CD4-positive, alpha-beta memory T cell (primary cell): ENCODE data around the gene CLSTN2. TPM values are rescaled to one million over a fixed set of nuclear protein-coding genes. Genes with fewer than 3 reads are reported as not detected.

Source experiments
- CTCF ChIA-PET: fragments of 350-600 bp; sonication (Branson Sonifier 250); formaldehyde crosslinking; loops from one replicate; lab custom pipeline; 2021; ENCODE audit warnings: inconsistent platforms; ENCODE audit not compliant: partially characterized antibody; lab: Charles Lee
- POLR2A ChIA-PET: fragments of 350-600 bp; sonication (Branson Sonifier 250); formaldehyde crosslinking; loops from one replicate; lab custom pipeline; 2021; ENCODE audit not compliant: partially characterized antibody; lab: Charles Lee
- DNase-seq, 5 donors: peaks; one replicate each; pipeline versions ENCODE4 v3.0.0 to v3.0.0-alpha.2; 2020 to 2022; ENCODE audit warnings: mixed read lengths in 1 of 5
- H3K27ac ChIP-seq: one replicate; pipeline ENCODE4 v1.7.0; 2013; ENCODE audit warnings: low read depth, low read length
- H3K27me3 ChIP-seq: 2 replicates; pipeline ENCODE4 v1.7.0; 2013; ENCODE audit warnings: mild to moderate bottlenecking, low read length, moderate library complexity; ENCODE audit not compliant: insufficient read depth
- H3K36me3 ChIP-seq: 2 replicates; pipeline ENCODE4 v1.7.0; 2013; ENCODE audit warnings: mild to moderate bottlenecking, low read length, moderate library complexity; ENCODE audit not compliant: insufficient read depth
- H3K4me1 ChIP-seq: 2 replicates; pipeline ENCODE4 v1.7.0; 2013; ENCODE audit warnings: mild to moderate bottlenecking, low read length, moderate library complexity; ENCODE audit not compliant: insufficient read depth
- H3K4me3 ChIP-seq, 2 donors: one replicate each; pipeline ENCODE4 v1.7.0; 2013; ENCODE audit warnings: low read length in 2 of 2, mild to moderate bottlenecking in 1 of 2
- H3K9me3 ChIP-seq, 2 donors: one replicate each; pipeline ENCODE4 v1.7.0; 2013; ENCODE audit warnings: low read length in 2 of 2, control low read depth in 1 of 2; ENCODE audit not compliant: control insufficient read depth in 1 of 2
- H3K27ac Mint-ChIP-seq, 7 donors: one replicate each; pipeline ENCODE4 v1.8.0; 2020 to 2021; ENCODE audit warnings: mixed read lengths in 7 of 7, mild to moderate bottlenecking in 6 of 7, inconsistent platforms in 3 of 7, moderate library complexity in 3 of 7
- H3K27me3 Mint-ChIP-seq, 2 donors: one replicate each; pipeline ENCODE4 v1.8.0; 2020 to 2021; ENCODE audit warnings: mixed read lengths in 2 of 2
- H3K36me3 Mint-ChIP-seq, 2 donors: one replicate each; pipeline ENCODE4 v1.8.0; 2020 to 2021; ENCODE audit warnings: mixed read lengths in 2 of 2, inconsistent platforms in 1 of 2, mild to moderate bottlenecking in 1 of 2
- H3K4me1 Mint-ChIP-seq, 4 donors: one replicate each; pipeline ENCODE4 v1.8.0; 2020 to 2021; ENCODE audit warnings: mixed read lengths in 4 of 4, mild to moderate bottlenecking in 1 of 4
- H3K4me3 Mint-ChIP-seq, 8 donors: one replicate each; pipeline ENCODE4 v1.8.0; 2020 to 2021; ENCODE audit warnings: mixed read lengths in 8 of 8, mild to moderate bottlenecking in 7 of 8, moderate library complexity in 6 of 8, inconsistent platforms in 3 of 8
- H3K9me3 Mint-ChIP-seq, 8 donors: one replicate each; pipeline ENCODE4 v1.8.0; 2020 to 2021; ENCODE audit warnings: mixed read lengths in 8 of 8, mild to moderate bottlenecking in 5 of 8, inconsistent platforms in 3 of 8, moderate library complexity in 1 of 8
- intact Hi-C: fragments of 100-400 bp; cut with micrococcal nuclease; formaldehyde crosslinking; loops from one replicate; pipeline ENCODE4 v1.15.1; 2023
- polyA plus RNA-seq, 2 donors: library from polyadenylated mRNA; unstranded; fragments of 300-500 nt; fragmentation: Illumina TruSeq; gene quantifications; one replicate each; pipeline ENCODE4 v1.2.3, GENCODE V29; 2021
- total RNA-seq, 2 experiments: library from RNA; stranded (reverse); gene quantifications; one replicate each; pipeline ENCODE4 v1.2.3, GENCODE V29; 2021

Gene CLSTN2
- total and polyA plus RNA-seq, 4 experiments from 2014 or later: not detected

- Histone ChIP-seq H3K9me3 (no peaks in the 10 kb centered on the region), H3K27me3 (no peaks in the 10 kb centered on the region), H3K4me1 (no peaks in the 10 kb centered on the region), H3K36me3 (no peaks in the 10 kb centered on the region), H3K4me3 (no peak overlapping the region), H3K27ac (no peak overlapping the region)
- peaks cover 0 to 1% of the 10 kb centered on the region in 2 donors for H3K27me3 Mint-ChIP-seq
- no peaks in the 10 kb centered on the region for H3K4me1 Mint-ChIP-seq
- H3K36me3 Mint-ChIP-seq: no peaks in the 10 kb centered on the region
- intact Hi-C loops: no loop called here
- ChIA-PET CTCF (no interaction called here), POLR2A (no interaction called here)
- no peak overlapping the region for H3K27ac Mint-ChIP-seq
- no peak for DNase-seq
- peaks cover 0 to 4% (median 0%) of the 10 kb centered on the region in 8 donors for H3K9me3 Mint-ChIP-seq
- H3K4me3 Mint-ChIP-seq: no peak overlapping the region
These were observed 163.1 kb downstream of the CLSTN2 start for GRCh38 chr3:140097874-140098635.

DNA sequence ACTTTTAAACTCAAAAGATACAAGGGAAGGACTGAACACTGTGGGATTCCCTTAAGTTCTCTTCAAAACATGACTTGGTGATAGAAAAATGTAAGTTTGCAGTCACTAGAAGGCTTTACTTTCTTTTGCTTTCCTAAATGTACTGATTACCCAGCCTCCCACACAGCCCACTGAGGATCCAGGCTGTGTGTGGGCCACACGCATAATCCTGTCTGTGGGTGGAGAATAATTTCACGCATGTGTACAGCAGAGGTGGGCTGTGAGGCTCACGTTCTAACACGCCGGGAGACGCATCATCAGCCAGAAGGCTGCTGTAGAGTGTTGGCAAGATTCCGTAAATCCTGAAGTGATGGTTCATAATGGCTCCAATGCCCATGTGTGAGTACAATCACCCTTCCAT lies 165.5 kb downstream of the CLSTN2 start:
- no peak for DNase-seq
- intact Hi-C loops: no loop called here
- peaks cover 0 to 1% of the 10 kb centered on the region in 2 donors for H3K27me3 Mint-ChIP-seq
- Histone ChIP-seq H3K27ac (no peak overlapping the region), H3K36me3 (no peaks in the 10 kb centered on the region), H3K4me1 (no peaks in the 10 kb centered on the region), H3K27me3 (no peaks in the 10 kb centered on the region), H3K4me3 (no peak overlapping the region), H3K9me3 (no peaks in the 10 kb centered on the region)
- POLR2A ChIA-PET: no interaction called here
- CTCF ChIA-PET: no interaction called here
- H3K4me3 Mint-ChIP-seq: no peak overlapping the region
- H3K4me1 Mint-ChIP-seq: no peaks in the 10 kb centered on the region
- H3K27ac Mint-ChIP-seq: no peak overlapping the region
- H3K9me3 Mint-ChIP-seq: no peaks in the 10 kb centered on the region
- no peaks in the 10 kb centered on the region for H3K36me3 Mint-ChIP-seq

- POLR2A ChIA-PET: no interaction called here
- Mint-ChIP-seq H3K27ac (no peak overlapping the region), H3K4me1 (no peaks in the 10 kb centered on the region), H3K4me3 (no peak overlapping the region), H3K36me3 (no peaks in the 10 kb centered on the region), H3K27me3 (peaks cover 0 to 1% of the 10 kb centered on the region in 2 donors), H3K9me3 (no peaks in the 10 kb centered on the region)
- H3K9me3 ChIP-seq: no peaks in the 10 kb centered on the region
- H3K27me3 ChIP-seq: no peaks in the 10 kb centered on the region
- no peak overlapping the region for H3K27ac ChIP-seq
- H3K4me1 ChIP-seq: no peaks in the 10 kb centered on the region
- intact Hi-C loops: no loop called here
- no peak for DNase-seq
- CTCF ChIA-PET: no interaction called here
- no peaks in the 10 kb centered on the region for H3K36me3 ChIP-seq
- no peak overlapping the region for H3K4me3 ChIP-seq
These were observed 168.2 kb downstream of the CLSTN2 start for GRCh38 chr3:140103166-140103565.

DNA sequence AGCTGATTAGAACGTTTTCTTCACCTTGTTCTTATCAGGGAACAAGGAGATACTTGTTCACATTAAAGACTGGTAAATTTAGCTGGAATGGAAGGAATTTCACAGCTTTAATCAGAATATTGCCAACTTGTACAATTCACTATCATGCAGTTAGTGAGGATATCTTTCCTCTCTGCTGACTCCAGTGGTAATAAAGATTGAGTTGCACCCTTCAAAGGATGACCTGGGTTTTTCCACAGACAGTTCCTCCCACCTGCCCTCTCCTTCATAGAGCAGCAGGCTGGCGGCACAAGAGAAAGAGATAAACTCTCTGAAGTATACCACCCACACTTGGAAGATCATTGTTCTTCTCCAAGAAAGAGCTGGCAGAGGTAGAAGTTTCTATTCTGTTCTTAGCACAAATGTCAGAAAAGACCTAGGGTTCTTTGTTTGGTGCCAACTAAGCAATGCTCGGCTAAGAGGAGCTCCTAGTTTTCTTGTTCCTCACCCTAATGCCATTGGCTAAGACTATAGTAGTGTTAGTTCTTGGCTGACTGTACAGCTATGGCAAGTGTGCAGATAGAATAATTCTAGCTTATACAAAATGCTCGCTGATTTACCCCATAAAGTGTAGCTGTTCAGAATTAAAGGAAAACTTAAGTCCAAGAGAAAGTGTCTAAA lies 169.1 kb downstream of the CLSTN2 start:
- CTCF ChIA-PET: no interaction called here
- Mint-ChIP-seq H3K9me3 (no peaks in the 10 kb centered on the region), H3K27me3 (peaks cover 0 to 1% of the 10 kb centered on the region in 2 donors), H3K4me3 (no peak overlapping the region), H3K36me3 (no peaks in the 10 kb centered on the region), H3K27ac (no peak overlapping the region), H3K4me1 (no peaks in the 10 kb centered on the region)
- H3K4me1 ChIP-seq: no peaks in the 10 kb centered on the region
- intact Hi-C loops: no loop called here
- DNase-seq: no peak
- H3K36me3 ChIP-seq: no peaks in the 10 kb centered on the region
- H3K4me3 ChIP-seq: no peak overlapping the region
- H3K27ac ChIP-seq: no peak overlapping the region
- H3K9me3 ChIP-seq: no peaks in the 10 kb centered on the region
- POLR2A ChIA-PET: no interaction called here
- H3K27me3 ChIP-seq: no peaks in the 10 kb centered on the region

DNA sequence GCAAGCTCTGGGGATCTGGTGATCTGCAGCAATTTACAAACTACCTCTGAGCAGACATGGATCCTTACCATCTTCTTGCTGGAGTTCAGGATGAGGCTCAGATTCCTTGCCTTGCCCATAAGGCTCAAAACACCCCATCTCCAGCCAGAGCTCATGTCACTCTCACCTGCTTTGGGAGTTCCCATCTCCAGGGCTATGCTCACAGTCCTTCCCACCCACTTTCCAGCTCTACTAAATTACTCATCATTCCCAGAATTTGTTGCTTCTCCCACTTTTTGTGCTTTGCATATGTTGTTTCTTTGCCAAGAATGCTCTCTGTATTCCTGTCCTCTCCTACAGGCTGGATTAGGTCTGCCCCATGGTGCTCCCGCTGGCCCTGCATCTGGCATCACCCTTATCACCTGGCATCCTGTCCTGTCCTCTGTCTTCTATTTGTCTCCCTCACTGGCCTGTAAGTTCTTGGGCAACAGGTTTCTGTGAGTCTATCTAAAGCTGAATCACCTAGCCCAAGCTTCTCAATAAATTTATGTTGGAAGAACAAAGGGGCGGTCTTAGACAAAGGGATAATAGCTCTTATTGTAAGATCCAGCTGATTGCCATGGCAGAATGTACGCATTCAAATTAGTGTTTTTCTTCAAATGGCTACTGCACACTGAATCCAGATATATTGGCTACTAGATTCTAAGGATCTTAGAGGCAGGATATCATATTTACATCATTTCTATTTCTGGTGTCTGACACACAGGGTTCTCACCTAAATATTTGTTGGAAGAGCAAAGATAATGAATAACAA lies 179.2 kb downstream of the CLSTN2 start:
- Mint-ChIP-seq H3K36me3 (no peaks in the 10 kb centered on the region), H3K27ac (no peak overlapping the region), H3K4me1 (no peaks in the 10 kb centered on the region), H3K27me3 (no peaks in the 10 kb centered on the region), H3K4me3 (no peak overlapping the region), H3K9me3 (peaks cover 0 to 1% (median 0%) of the 10 kb centered on the region in 8 donors)
- Histone ChIP-seq H3K36me3 (no peaks in the 10 kb centered on the region), H3K9me3 (no peaks in the 10 kb centered on the region), H3K27ac (no peak overlapping the region), H3K4me3 (no peak overlapping the region), H3K4me1 (no peaks in the 10 kb centered on the region), H3K27me3 (no peaks in the 10 kb centered on the region)
- intact Hi-C loops: no loop called here
- no peak for DNase-seq
- POLR2A ChIA-PET: no interaction called here
- CTCF ChIA-PET: no interaction called here

GRCh38 chr3:140114789-140115080 lies 179.8 kb downstream of the CLSTN2 start:
- Mint-ChIP-seq H3K36me3 (no peaks in the 10 kb centered on the region), H3K4me3 (no peak overlapping the region), H3K27me3 (no peaks in the 10 kb centered on the region), H3K4me1 (no peaks in the 10 kb centered on the region), H3K9me3 (peaks cover 0 to 1% (median 0%) of the 10 kb centered on the region in 8 donors), H3K27ac (no peak overlapping the region)
- no peaks in the 10 kb centered on the region for H3K27me3 ChIP-seq
- ChIA-PET CTCF (no interaction called here), POLR2A (no interaction called here)
- no peak overlapping the region for H3K27ac ChIP-seq
- H3K9me3 ChIP-seq: no peaks in the 10 kb centered on the region
- no peak for DNase-seq
- intact Hi-C loops: no loop called here
- H3K4me1 ChIP-seq: no peaks in the 10 kb centered on the region
- no peak overlapping the region for H3K4me3 ChIP-seq
- H3K36me3 ChIP-seq: no peaks in the 10 kb centered on the region

- H3K27ac Mint-ChIP-seq: no peak overlapping the region
- no peaks in the 10 kb centered on the region for H3K27me3 ChIP-seq
- no peaks in the 10 kb centered on the region for H3K4me1 Mint-ChIP-seq
- no peak overlapping the region for H3K27ac ChIP-seq
- no peak overlapping the region for H3K4me3 Mint-ChIP-seq
- H3K27me3 Mint-ChIP-seq: no peaks in the 10 kb centered on the region
- H3K4me1 ChIP-seq: no peaks in the 10 kb centered on the region
- no peaks in the 10 kb centered on the region for H3K36me3 ChIP-seq
- H3K9me3 Mint-ChIP-seq: no peaks in the 10 kb centered on the region
- no peaks in the 10 kb centered on the region for H3K36me3 Mint-ChIP-seq
- no peak overlapping the region for H3K4me3 ChIP-seq
- intact Hi-C loops: no loop called here
- ChIA-PET CTCF (no interaction called here), POLR2A (no interaction called here)
- H3K9me3 ChIP-seq: no peaks in the 10 kb centered on the region
- no peak for DNase-seq
These were observed 182.1 kb downstream of the CLSTN2 start for GRCh38 chr3:140117096-140117526.
